RWPE1 (cell line): Measurements from ENCODE around the gene ERCC5.

Experiments used
- CTCF ChIA-PET: fragments of 350-600 bp; sonication (Branson Sonifier 250); formaldehyde crosslinking; extraction: SDS; loops from one replicate; lab custom pipeline; 2021; lab: Yijun Ruan, JAX
- POLR2A ChIA-PET: fragments of 400-600 bp; formaldehyde crosslinking; extraction: SDS; loops from one replicate; lab custom pipeline; 2020; ENCODE audit warnings: antibody characterized with exemption; ENCODE audit not compliant: low non-redundant PET; lab: Yijun Ruan, JAX
- DNase-seq: peaks from one replicate; pipeline ENCODE4 v3.0.0; 2012; ENCODE audit warnings: low spot score
- H3K27ac ChIP-seq: fragments of 450-650 bp; 2 replicates; pipeline ENCODE4 v1.5.1; 2017
- CTCF ChIP-seq: fragments of 450-650 bp; conservative IDR thresholded peaks from 2 replicates; pipeline ENCODE4 v1.5.1; 2017; ENCODE audit warnings: low read depth, mild to moderate bottlenecking

Gene ERCC5

GRCh38 chr13:102897371-102898138 lies 51.7 kb downstream of the ERCC5 start:
- H3K27ac ChIP-seq = no peak overlapping the region
- ChIA-PET POLR2A (no interaction called here), CTCF (interaction anchor here (0.8 kb wide), 1 partner anchor 27 kb away, joined by 4 read pairs; no protein-coding TSS in a partner anchor)
- TF ChIP-seq CTCF = no peak
- no peak for DNase-seq

- DNase-seq = no peak
- no peak overlapping the region for H3K27ac ChIP-seq
- TF ChIP-seq CTCF = no peak
- POLR2A ChIA-PET = no interaction called here
- CTCF ChIA-PET = interaction anchor here (0.7 kb wide), 1 partner anchor 261 kb away, joined by 5 read pairs; no protein-coding TSS in a partner anchor
Measured at GRCh38 chr13:102900193-102900608, 54.4 kb downstream of the ERCC5 start.

- H3K27ac ChIP-seq = no peak overlapping the region
- no peak for DNase-seq
- TF ChIP-seq CTCF = no peak
- ChIA-PET POLR2A (no interaction called here), CTCF (interaction anchor here (0.7 kb wide), 1 partner anchor 260 kb away, joined by 5 read pairs; no protein-coding TSS in a partner anchor)
Measured at GRCh38 chr13:102901056-102901455, 55.2 kb downstream of the ERCC5 start.

- no peak overlapping the region for H3K27ac ChIP-seq
- no peak for DNase-seq
- TF ChIP-seq CTCF = no peak
- CTCF ChIA-PET = no interaction called here
- POLR2A ChIA-PET = no interaction called here
Measured at GRCh38 chr13:102901615-102902305, 55.9 kb downstream of the ERCC5 start.

- CTCF ChIA-PET = interaction anchor here (0.6 to 0.7 kb wide), 3 partner anchors 13 to 1107 kb away, joined by 3 to 4 read pairs (median 3); no protein-coding TSS in a partner anchor
- no peak for DNase-seq
- TF ChIP-seq CTCF = no peak
- no peak overlapping the region for H3K27ac ChIP-seq
- POLR2A ChIA-PET = no interaction called here
Measured at GRCh38 chr13:102902789-102903347, 57.0 kb downstream of the ERCC5 start.
